OCI-LY1 (cell line): ENCODE measurements around the gene VPS37C.

Experiments used
- H2AFZ ChIP-seq: fragments of 200-600 bp; sonication (generic), shearing (Covaris generic); 2 replicates; pipeline ENCODE4 v1.6.0; 2014; ENCODE audit warnings: antibody characterized with exemption, mild to moderate bottlenecking, low read length
- H3F3A ChIP-seq: fragments of 200-600 bp; sonication (generic), shearing (Covaris generic); 2 replicates; pipeline ENCODE4 v1.6.0; 2014; ENCODE audit warnings: mild to moderate bottlenecking, antibody characterized with exemption, low read length, moderate library complexity; ENCODE audit not compliant: insufficient read depth
- H3K27ac ChIP-seq: fragments of 200-600 bp; sonication (generic); 2 replicates; pipeline ENCODE4 v1.5.1; 2014; ENCODE audit warnings: low read length, mixed run types, mild to moderate bottlenecking, low read depth; ENCODE audit not compliant: poor library complexity, severe bottlenecking
- H3K27me3 ChIP-seq: fragments of 200-600 bp; sonication (generic); 2 replicates; pipeline ENCODE4 v1.6.0; 2014; ENCODE audit warnings: antibody characterized with exemption, mild to moderate bottlenecking, low read length, moderate library complexity; ENCODE audit not compliant: insufficient read depth
- H3K36me3 ChIP-seq: fragments of 200-600 bp; sonication (generic); 2 replicates; pipeline ENCODE4 v1.6.1; 2014; ENCODE audit warnings: mild to moderate bottlenecking, antibody characterized with exemption, low read length, moderate library complexity, mixed read lengths; ENCODE audit not compliant: insufficient read depth
- H3K4me1 ChIP-seq: fragments of 200-600 bp; sonication (generic); 2 replicates; pipeline ENCODE4 v1.5.1; 2014; ENCODE audit warnings: mild to moderate bottlenecking, low read length, moderate library complexity; ENCODE audit not compliant: insufficient read depth, severe bottlenecking
- H3K4me2 ChIP-seq: fragments of 200-600 bp; sonication (generic), shearing (Covaris generic); 2 replicates; pipeline ENCODE4 v1.6.1; 2014; ENCODE audit warnings: low read length
- H3K4me3 ChIP-seq: fragments of 200-600 bp; sonication (generic); 2 replicates; pipeline ENCODE4 v1.5.1; 2014; ENCODE audit warnings: low read length, low read depth, mild to moderate bottlenecking, mixed read lengths; ENCODE audit not compliant: poor library complexity, severe bottlenecking
- H3K79me2 ChIP-seq: fragments of 200-600 bp; shearing (Covaris generic); 2 replicates; pipeline ENCODE4 v1.6.1; 2016; ENCODE audit warnings: mixed run types, low read length, mixed read lengths; ENCODE audit not compliant: insufficient read depth
- H3K9ac ChIP-seq: fragments of 200-600 bp; sonication (generic), shearing (Covaris generic); 2 replicates; pipeline ENCODE4 v1.6.1; 2014; ENCODE audit warnings: mild to moderate bottlenecking, low read length, mixed read lengths
- H3K9me2 ChIP-seq: fragments of 200-600 bp; sonication (generic), shearing (Covaris generic); 2 replicates; pipeline ENCODE4 v1.6.1; 2014; ENCODE audit warnings: low read depth, mild to moderate bottlenecking, low read length, mixed read lengths
- H3K9me3 ChIP-seq: fragments of 200-600 bp; shearing (Covaris generic); 2 replicates; pipeline ENCODE4 v1.6.1; 2014; ENCODE audit warnings: low read length, mixed read lengths
- H4K20me1 ChIP-seq: fragments of 200-600 bp; sonication (generic), shearing (Covaris generic); 2 replicates; pipeline ENCODE4 v1.6.0; 2016; ENCODE audit warnings: mild to moderate bottlenecking, low read length; ENCODE audit not compliant: insufficient read depth
- EZH2 ChIP-seq: fragments of 200-600 bp; sonication (generic), shearing (Covaris generic); IDR thresholded peaks from 2 replicates; pipeline ENCODE4 v1.8.0; 2017; ENCODE audit warnings: borderline replicate concordance, mixed run types, mild to moderate bottlenecking, antibody characterized with exemption, low read length, moderate library complexity, mixed read lengths
- TF ChIP-seq, protein P1 (sequence below): fragments of 200-600 bp; sonication (generic), shearing (Covaris generic); IDR thresholded peaks from 2 replicates; pipeline ENCODE4 v1.5.1; 2017; ENCODE audit warnings: mild to moderate bottlenecking, antibody characterized with exemption, low read length, moderate library complexity, mixed read lengths

VPS37C gene

DNA sequence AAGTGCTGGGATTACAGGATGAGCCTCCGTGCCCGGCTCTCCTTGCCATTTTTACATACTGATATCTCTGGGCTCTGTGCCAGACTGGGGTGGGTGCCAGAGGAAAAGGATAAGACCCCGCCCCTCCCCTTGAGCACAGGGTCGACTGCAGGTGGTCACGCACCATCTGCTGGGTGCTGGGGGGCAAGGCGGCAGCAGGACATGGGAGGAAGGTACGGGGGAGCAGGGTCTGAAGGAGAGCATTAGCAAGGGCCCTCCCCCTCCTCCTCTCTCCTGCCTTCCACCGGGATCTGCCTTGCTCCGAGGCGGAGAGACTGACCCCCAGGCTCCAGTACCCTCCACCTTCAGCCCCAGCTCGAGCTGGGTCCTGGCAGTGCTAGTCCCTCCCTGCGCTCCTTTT lies 32.4 kb upstream of the VPS37C start:
- peaks cover 7% of the 10 kb centered on the region; the same call in 1 of the 2 replicates for H3K27me3 ChIP-seq
- H2AFZ ChIP-seq: no peak overlapping the region
- peaks cover 5% of the 10 kb centered on the region; the same call in 1 of the 2 replicates for H3K9me3 ChIP-seq
- no peaks in the 10 kb centered on the region for H3K9me2 ChIP-seq
- TF ChIP-seq, protein P1, sequence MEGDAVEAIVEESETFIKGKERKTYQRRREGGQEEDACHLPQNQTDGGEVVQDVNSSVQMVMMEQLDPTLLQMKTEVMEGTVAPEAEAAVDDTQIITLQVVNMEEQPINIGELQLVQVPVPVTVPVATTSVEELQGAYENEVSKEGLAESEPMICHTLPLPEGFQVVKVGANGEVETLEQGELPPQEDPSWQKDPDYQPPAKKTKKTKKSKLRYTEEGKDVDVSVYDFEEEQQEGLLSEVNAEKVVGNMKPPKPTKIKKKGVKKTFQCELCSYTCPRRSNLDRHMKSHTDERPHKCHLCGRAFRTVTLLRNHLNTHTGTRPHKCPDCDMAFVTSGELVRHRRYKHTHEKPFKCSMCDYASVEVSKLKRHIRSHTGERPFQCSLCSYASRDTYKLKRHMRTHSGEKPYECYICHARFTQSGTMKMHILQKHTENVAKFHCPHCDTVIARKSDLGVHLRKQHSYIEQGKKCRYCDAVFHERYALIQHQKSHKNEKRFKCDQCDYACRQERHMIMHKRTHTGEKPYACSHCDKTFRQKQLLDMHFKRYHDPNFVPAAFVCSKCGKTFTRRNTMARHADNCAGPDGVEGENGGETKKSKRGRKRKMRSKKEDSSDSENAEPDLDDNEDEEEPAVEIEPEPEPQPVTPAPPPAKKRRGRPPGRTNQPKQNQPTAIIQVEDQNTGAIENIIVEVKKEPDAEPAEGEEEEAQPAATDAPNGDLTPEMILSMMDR: no peak
- no peak for TF ChIP-seq EZH2
- no peak overlapping the region for H3K4me3 ChIP-seq
- H3K79me2 ChIP-seq: no peaks in the 10 kb centered on the region
- H3K27ac ChIP-seq: no peak overlapping the region
- H3K4me2 ChIP-seq: no peak overlapping the region
- no peak overlapping the region for H3K9ac ChIP-seq
- H3K4me1 ChIP-seq: no peaks in the 10 kb centered on the region
- no peaks in the 10 kb centered on the region for H3F3A ChIP-seq
- no peaks in the 10 kb centered on the region; the same call in 1 of the 2 replicates for H3K36me3 ChIP-seq
- H4K20me1 ChIP-seq: no peaks in the 10 kb centered on the region

DNA sequence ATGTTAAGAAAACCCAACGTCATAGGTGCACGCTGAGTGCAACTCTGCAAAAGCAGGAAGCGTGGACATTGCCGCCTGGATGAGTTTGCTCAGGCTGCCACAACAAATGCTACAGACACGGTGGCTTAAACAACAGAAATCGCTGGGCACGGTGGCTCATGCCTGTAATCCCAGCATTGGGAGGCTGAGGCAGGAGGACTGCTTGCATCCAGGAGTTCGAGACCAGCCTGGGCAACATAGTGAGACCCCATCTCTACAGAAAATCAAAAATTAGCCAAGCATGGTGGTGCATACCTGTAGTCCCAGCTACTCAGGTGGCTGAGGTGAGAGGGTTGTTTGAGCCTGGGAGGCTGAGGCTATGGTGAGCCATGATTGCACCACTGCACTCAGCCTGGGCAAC lies 28.7 kb upstream of the VPS37C start:
- Histone ChIP-seq H3K27ac (no peak overlapping the region), H3K4me2 (no peak overlapping the region), H3K27me3 (no peaks in the 10 kb centered on the region; the same call in 1 of the 2 replicates), H3K9me2 (no peaks in the 10 kb centered on the region), H4K20me1 (no peaks in the 10 kb centered on the region), H3F3A (no peaks in the 10 kb centered on the region), H3K4me1 (no peaks in the 10 kb centered on the region), H3K36me3 (no peaks in the 10 kb centered on the region), H2AFZ (no peak overlapping the region), H3K9me3 (peaks cover 5% of the 10 kb centered on the region; the same call in 1 of the 2 replicates), H3K9ac (no peak overlapping the region), H3K79me2 (no peaks in the 10 kb centered on the region), H3K4me3 (no peak overlapping the region)
- TF ChIP-seq, protein P1: no peak
- TF ChIP-seq EZH2: no peak

DNA sequence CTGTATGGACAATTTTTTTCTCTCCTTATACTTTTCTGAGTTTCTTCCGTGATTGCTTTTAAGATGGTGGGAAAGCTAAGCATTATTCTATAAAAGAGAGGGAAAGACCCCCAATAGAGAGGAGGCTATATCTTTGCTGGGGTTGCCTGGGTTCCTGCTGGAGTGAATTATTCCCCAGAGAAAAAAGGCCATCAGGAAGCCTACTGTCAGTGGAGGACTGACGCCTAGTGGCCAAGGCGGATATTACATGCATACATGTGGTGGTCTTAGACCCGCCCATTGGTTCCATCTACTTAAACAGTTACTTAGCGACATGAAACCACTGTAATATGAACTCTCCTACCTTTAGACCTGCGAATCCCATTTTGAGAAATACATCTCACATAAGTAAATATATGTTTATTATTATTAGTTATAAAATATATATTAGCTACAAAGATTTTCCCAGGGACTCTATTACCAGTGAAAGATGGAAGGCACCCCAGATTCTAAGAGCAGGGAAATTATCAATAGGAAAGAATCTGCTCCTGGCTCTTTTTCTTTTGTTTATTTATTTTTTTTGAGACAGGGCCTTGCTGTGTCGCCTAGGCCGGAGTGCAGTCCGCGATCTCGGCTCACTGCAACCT lies 26.4 kb upstream of the VPS37C start:
- TF ChIP-seq EZH2: no peak
- TF ChIP-seq, protein P1: peak; percentile 89
- Histone ChIP-seq H3K9me3 (peaks cover 5% of the 10 kb centered on the region; the same call in 1 of the 2 replicates), H3K27me3 (no peaks in the 10 kb centered on the region; the same call in 1 of the 2 replicates), H3K36me3 (no peaks in the 10 kb centered on the region), H3K4me1 (no peaks in the 10 kb centered on the region), H3K4me3 (no peak overlapping the region), H2AFZ (no peak overlapping the region), H3K79me2 (no peaks in the 10 kb centered on the region), H3K27ac (no peak overlapping the region), H3K4me2 (no peak overlapping the region), H3F3A (no peaks in the 10 kb centered on the region), H3K9me2 (no peaks in the 10 kb centered on the region), H3K9ac (no peak overlapping the region), H4K20me1 (no peaks in the 10 kb centered on the region)
